HepG2 (cell line): ENCODE results near the gene DUS1L. TPM values are rescaled to one million over a fixed set of nuclear protein-coding genes. Genes with fewer than 3 reads are reported as not detected.

Experiments
- ARID5B ChIP-seq: IDR thresholded peaks from 2 replicates; pipeline ENCODE4 v1.4.0; 2020; ENCODE audit warnings: mild to moderate bottlenecking, missing genetic modification reagents
- EP300 ChIP-seq, 3 experiments: sonication (generic) in 1 of 3; formaldehyde crosslinking in 1 of 3; IDR thresholded peaks; 2 replicates each; pipeline versions ENCODE4 v1.5.1 to v1.6.1; 2011 to 2020; ENCODE audit warnings: low read depth in 2 of 3, low read length in 2 of 3, borderline replicate concordance in 1 of 3, improper control_type of control experiment in 1 of 3, mild to moderate bottlenecking in 1 of 3, missing genetic modification reagents in 1 of 3, moderate library complexity in 1 of 3
- GRHL1 ChIP-seq: sonication (generic); formaldehyde crosslinking; conservative IDR thresholded peaks from 2 replicates; pipeline ENCODE4 v1.8.0; 2022; ENCODE audit warnings: missing genetic modification reagents
- HHEX ChIP-seq: IDR thresholded peaks from 2 replicates; pipeline ENCODE4 v1.6.1; 2016; ENCODE audit warnings: control low read depth
- JUND ChIP-seq: sonication (generic); formaldehyde crosslinking; IDR thresholded peaks from 2 replicates; pipeline ENCODE4 v1.8.0; 2022; ENCODE audit warnings: mild to moderate bottlenecking, missing genetic modification reagents
- KLF6 ChIP-seq: IDR thresholded peaks from 2 replicates; pipeline ENCODE4 v1.8.0; 2016; ENCODE audit warnings: missing biosample characterization, missing genetic modification reagents
- NR3C1 ChIP-seq: sonication (generic); formaldehyde crosslinking; IDR thresholded peaks from 2 replicates; pipeline ENCODE4 v1.4.0; 2020; ENCODE audit warnings: missing genetic modification reagents
- PREB ChIP-seq: sonication (generic); formaldehyde crosslinking; IDR thresholded peaks from 2 replicates; pipeline ENCODE4 v1.4.0; 2020; ENCODE audit warnings: missing genetic modification reagents
- REST ChIP-seq, 2 experiments: IDR thresholded peaks; 2 replicates each; pipeline ENCODE4 v1.6.1; 2011 to 2012; ENCODE audit warnings: low read length in 2 of 2, borderline replicate concordance in 1 of 2, low read depth in 1 of 2, mild to moderate bottlenecking in 1 of 2, moderate library complexity in 1 of 2
- TP53 ChIP-seq: sonication (generic); formaldehyde crosslinking; conservative IDR thresholded peaks from 2 replicates; pipeline ENCODE4 v1.4.0; 2020; ENCODE audit warnings: missing genetic modification reagents
- U2AF2 ChIP-seq: fragments of 200-400 bp; formaldehyde crosslinking; IDR thresholded peaks from 2 replicates; pipeline ENCODE4 v1.6.1; 2017; ENCODE audit warnings: low read depth, mild to moderate bottlenecking, low read length
- YEATS4 ChIP-seq: sonication (generic); formaldehyde crosslinking; IDR thresholded peaks from 2 replicates; pipeline ENCODE4 v1.4.0; 2020; ENCODE audit warnings: missing genetic modification reagents, borderline replicate concordance
- ZMYM2 ChIP-seq: sonication (generic); formaldehyde crosslinking; IDR thresholded peaks from 2 replicates; pipeline ENCODE4 v1.8.0; 2022; ENCODE audit warnings: mild to moderate bottlenecking, missing genetic modification reagents
- ZNF138 ChIP-seq: sonication (generic); formaldehyde crosslinking; IDR thresholded peaks from 2 replicates; pipeline ENCODE4 v1.5.0; 2020; ENCODE audit warnings: mild to moderate bottlenecking, low read depth, missing genetic modification reagents
- ZNF253 ChIP-seq: sonication (generic); formaldehyde crosslinking; IDR thresholded peaks from 2 replicates; pipeline ENCODE4 v1.8.0; 2022; ENCODE audit warnings: mild to moderate bottlenecking, missing genetic modification reagents, borderline replicate concordance
- ZNF589 ChIP-seq: sonication (generic); formaldehyde crosslinking; conservative IDR thresholded peaks from 2 replicates; pipeline ENCODE4 v1.8.0; 2022; ENCODE audit warnings: mild to moderate bottlenecking, moderate library complexity, missing genetic modification reagents
- ZNF614 ChIP-seq: IDR thresholded peaks from 2 replicates; pipeline ENCODE4 v1.6.1; 2018; ENCODE audit warnings: missing biosample characterization, missing genetic modification reagents, inconsistent platforms, borderline replicate concordance
- ZNF644 ChIP-seq: IDR thresholded peaks from 2 replicates; pipeline ENCODE4 v1.6.1; 2016; ENCODE audit warnings: low read depth
- polyA plus RNA-seq, 8 experiments: library from polyadenylated mRNA; depleted of rRNA in 3 of 8; stranded (reverse) in 7 of 8; unstranded in 1 of 8; fragments of >200 nt; fragmentation: Illumina TruSeq in 4 of 8; extraction: Trizol in 4 of 8; gene quantifications; 2 replicates each; pipeline versions ENCODE4 v1.2.1 to v1.2.3, GENCODE V29; 2011 to 2016; ENCODE audit warnings: low read depth in 4 of 8, missing spikeins in 1 of 8, mixed read lengths in 1 of 8; ENCODE audit not compliant: insufficient read depth in 1 of 8
- total RNA-seq, 5 experiments: library from RNA; depleted of rRNA; stranded (reverse); fragments of >200 nt; fragmentation: Illumina TruSeq; extraction: Trizol; gene quantifications; 2 replicates each; pipeline ENCODE4 v1.2.3, GENCODE V29; 2016; ENCODE audit warnings: low read depth in 1 of 5

DUS1L gene
- total and polyA plus RNA-seq, 2 of the 13 experiments (the other 11 are each of a cell fraction or from before 2014, with no cell fraction given) = 81.0 to 109 TPM

GRCh38 chr17:82065638-82066303 lies at the start of gene DUS1L (continued):
- TF ChIP-seq YEATS4 = peak; percentile 99
- TF ChIP-seq ZNF138 (CRISPR knock-in tag) = peak; percentile 96
- peak; percentile 69 for TF ChIP-seq ARID5B (CRISPR knock-in tag)
- TF ChIP-seq REST (IDR thresholded peaks at IDR 0.05; ENCODE audit: borderline replicate concordance in 1 of 2, low read depth in 1 of 2, low read length in 2 of 2) = peak in 1 of 2 experiments; percentile 32; a peak in 1 of 4 replicates
- no peak for TF ChIP-seq HHEX (CRISPR knock-in tag)
- TF ChIP-seq EP300 (IDR thresholded peaks at IDR 0.05; ENCODE audit: low read depth in 2 of 2, low read length in 2 of 2) = peak; percentile 46 to 48; a peak in 1 of 4 replicates
- TF ChIP-seq EP300 (CRISPR knock-in tag; IDR thresholded peaks at IDR 0.05; ENCODE audit: borderline replicate concordance) = peak; percentile 50; the same call in 1 of the 2 replicates
- peak; percentile 92; the same call in 1 of the 2 replicates for TF ChIP-seq ZNF614 (CRISPR knock-in tag)
- TF ChIP-seq U2AF2 = 0 out of 2 replicates have a peak, but pooled peaks have one; percentile 32
- TF ChIP-seq ZNF644 (CRISPR knock-in tag) = no peak
- peak; percentile 82; the same call in 1 of the 2 replicates for TF ChIP-seq ZNF589 (CRISPR knock-in tag)
- TF ChIP-seq ZNF253 (CRISPR knock-in tag) = no peak
- TF ChIP-seq KLF6 (CRISPR knock-in tag) = peak; percentile 91
- TF ChIP-seq PREB = no peak
- TF ChIP-seq NR3C1 (CRISPR knock-in tag) = no peak
- peak; percentile 72 for TF ChIP-seq TP53 (CRISPR knock-in tag)
- peak; percentile 85 for TF ChIP-seq JUND
- no peak for TF ChIP-seq ZMYM2 (CRISPR knock-in tag)
- TF ChIP-seq GRHL1 (CRISPR knock-in tag) = no peak
